Measurements from ENCODE around the gene DNAI1.

GRCh38 chr9:34566322-34566721, 107.7 kb downstream of the DNAI1 start:
- TF ChIP-seq CTCF (IDR thresholded peaks at IDR 0.05) = no peak
- no peak for TF ChIP-seq EZH2phosphoT487 (IDR thresholded peaks at IDR 0.05)
- TF ChIP-seq EZH2 (IDR thresholded peaks at IDR 0.05) = no peak
